Sigmoid colon (tissue), 7 donors: ENCODE results near the gene MIEF2. TPM values are rescaled to one million over a fixed set of nuclear protein-coding genes. Genes with fewer than 3 reads are reported as not detected.

ENCODE experiments used
- DNase-seq: peaks from one replicate; pipeline ENCODE4 v3.0.0-alpha.2; 2019
- H3K27ac ChIP-seq, 4 donors: fragments of 200-600 bp; sonication (generic); one replicate each; pipeline ENCODE4 v1.5.1; 2016 to 2019; ENCODE audit warnings: mild to moderate bottlenecking in 1 of 4
- H3K27me3 ChIP-seq, 3 donors: fragments of 200-600 bp; sonication (generic); one replicate each; pipeline ENCODE4 v1.5.1; 2019; ENCODE audit warnings: mild to moderate bottlenecking in 1 of 3
- H3K36me3 ChIP-seq, 4 donors: fragments of 200-600 bp; sonication (generic); one replicate each; pipeline ENCODE4 v1.5.1; 2016 to 2019
- H3K4me1 ChIP-seq, 4 donors: fragments of 200-600 bp; sonication (generic); one replicate each; pipeline ENCODE4 v1.5.1; 2017 to 2019
- H3K4me3 ChIP-seq, 4 donors: fragments of 200-600 bp; sonication (generic); one replicate each; pipeline ENCODE4 v1.5.1; 2017 to 2019; ENCODE audit warnings: mild to moderate bottlenecking in 2 of 4, moderate library complexity in 1 of 4
- H3K9me3 ChIP-seq, 4 donors: fragments of 200-600 bp in 3 of 4; sonication (generic) in 3 of 4; one replicate each; pipeline versions ENCODE4 v1.5.1 to v1.6.1; 2013 to 2019
- CTCF ChIP-seq, 4 experiments: fragments of 450-650 bp in 3 of 4; fragments of 200-600 bp in 1 of 4; IDR thresholded peaks; one replicate each; pipeline ENCODE4 v1.5.1; 2016 to 2019; ENCODE audit warnings: antibody characterized with exemption in 4 of 4, mild to moderate bottlenecking in 3 of 4, moderate library complexity in 2 of 4
- EP300 ChIP-seq, 4 donors: sonication (generic); formaldehyde crosslinking; IDR thresholded peaks; one replicate each; pipeline ENCODE4 v1.6.1; 2017; ENCODE audit warnings: antibody characterized with exemption in 4 of 4
- POLR2A ChIP-seq, 2 donors: fragments of 450-650 bp; IDR thresholded peaks; one replicate each; pipeline ENCODE4 v1.6.1; 2016; ENCODE audit warnings: antibody characterized with exemption in 2 of 2, mild to moderate bottlenecking in 2 of 2, moderate library complexity in 2 of 2
- POLR2AphosphoS5 ChIP-seq, 4 donors: sonication (generic); formaldehyde crosslinking; IDR thresholded peaks; one replicate each; pipeline ENCODE4 v1.6.1; 2017; ENCODE audit warnings: antibody characterized with exemption in 4 of 4
- whole genome bisulfite sequencing, 2 donors: extraction: QIAGEN DNeasy Blood & Tissue Kit; methylation state at CpG; one replicate each; pipeline ENCODE4 v1.1.7; 2013; 5-methylcytosine and 5-hydroxymethylcytosine counted together
- intact Hi-C: fragments of 100-400 bp; cut with DNase I; formaldehyde crosslinking; loops from one replicate; pipeline ENCODE4 v1.15.1; 2023
- polyA plus RNA-seq, 3 donors: library from polyadenylated mRNA; stranded (reverse); fragments of 200-250 nt; gene quantifications; one replicate each; pipeline ENCODE4 v1.2.3, GENCODE V29; 2013
- total RNA-seq, 4 donors: library from RNA; depleted of rRNA; stranded (reverse); fragments of >200 nt; gene quantifications; one replicate each; pipeline ENCODE4 v1.1.0, GENCODE V29; 2016
- donor health status: healthy with polysubstance abuse.
- donor health status: Bipolar disorder and iron deficiency.
- donor health status: healthy.

MIEF2 gene
- total and polyA plus RNA-seq, 7 donors = 3.7 to 14.4 (median 11.4) TPM

- Histone ChIP-seq H3K4me3 (peak overlapping the region; percentile 92 to 100 (median 94)), H3K36me3 (peaks cover 10 to 43% (median 39%) of the 10 kb centered on the region in 4 donors), H3K4me1 (peaks cover 0 to 47% (median 38%) of the 10 kb centered on the region in 4 donors), H3K27ac (peak overlapping the region; percentile 93 to 98 (median 96)), H3K9me3 (no peaks in the 10 kb centered on the region), H3K27me3 (no peaks in the 10 kb centered on the region)
- TF ChIP-seq POLR2AphosphoS5 (IDR thresholded peaks at IDR 0.05) (no peak), CTCF (IDR thresholded peaks at IDR 0.05) (no peak), EP300 (IDR thresholded peaks at IDR 0.05) (no peak), POLR2A (IDR thresholded peaks at IDR 0.05) (no peak)
- WGBS, 2 donors = 9 to 25% methylated on average over 18 of the region's 18 CpGs
- intact Hi-C loops = loop anchor here (5.0 kb wide), 1 partner anchor 75 kb away; the partner anchor contains the start of gene ALKBH5
- DNase-seq = no peak
These were observed 3.0 kb upstream of the MIEF2 start for GRCh38 chr17:18257268-18257981.

GRCh38 chr17:18257982-18258355, 2.5 kb upstream of the MIEF2 start:
- WGBS, 2 donors = 1% methylated on average over 16 of the region's 16 CpGs
- Histone ChIP-seq H3K27me3 (no peaks in the 10 kb centered on the region), H3K36me3 (peaks cover 8 to 40% (median 35%) of the 10 kb centered on the region in 4 donors), H3K4me1 (peaks cover 0 to 52% (median 42%) of the 10 kb centered on the region in 4 donors), H3K9me3 (no peaks in the 10 kb centered on the region), H3K27ac (peak overlapping the region; percentile 93 to 98 (median 96)), H3K4me3 (peak overlapping the region; percentile 92 to 100 (median 94))
- TF ChIP-seq POLR2AphosphoS5 (IDR thresholded peaks at IDR 0.05) (no peak), POLR2A (IDR thresholded peaks at IDR 0.05) (peak in 1 of 2 donors; percentile 16)
- intact Hi-C loops = loop anchor here (5.0 kb wide), 1 partner anchor 76 kb away; the partner anchor contains the start of gene ALKBH5
- peak; percentile 88 for DNase-seq

- H3K27ac ChIP-seq = peak within 1 kb of the TSS; percentile 93 to 98 (median 96)
- H3K4me1 ChIP-seq = peaks cover 0 to 52% (median 43%) of the 10 kb centered on the region in 4 donors
- H3K36me3 ChIP-seq = peaks cover 8 to 40% (median 33%) of the 10 kb centered on the region in 4 donors
- intact Hi-C loops = loop anchor here (5.0 kb wide), 1 partner anchor 76 kb away; the partner anchor contains the start of gene ALKBH5
- peak within 1 kb of the TSS; percentile 92 to 100 (median 94) for H3K4me3 ChIP-seq
- 0 to 1% methylated on average over 71 of the region's 71 CpGs for WGBS, 2 donors
- H3K27me3 ChIP-seq = no peaks in the 10 kb centered on the region
- no peaks in the 10 kb centered on the region for H3K9me3 ChIP-seq
- TF ChIP-seq POLR2AphosphoS5 (IDR thresholded peaks at IDR 0.05) (peak; percentile 64 to 89 (median 82)), CTCF (IDR thresholded peaks at IDR 0.05) (no peak), POLR2A (IDR thresholded peaks at IDR 0.05) (peak; percentile 26 to 45), EP300 (IDR thresholded peaks at IDR 0.05) (no peak)
- peak; percentile 78 for DNase-seq
These were observed 2.0 kb upstream of the MIEF2 start, which contains the start of gene FLII for GRCh38 chr17:18258356-18259038. TSS of gene FLII (minus strand) at chr17:18258738. CDS start at chr17:18258690, 48 bp downstream.

- TF ChIP-seq EP300 (IDR thresholded peaks at IDR 0.05) = no peak
- TF ChIP-seq CTCF (IDR thresholded peaks at IDR 0.05) = no peak
- no peak for TF ChIP-seq POLR2A (IDR thresholded peaks at IDR 0.05)
- no peak for TF ChIP-seq POLR2AphosphoS5 (IDR thresholded peaks at IDR 0.05)
- Histone ChIP-seq H3K9me3 (no peaks in the 10 kb centered on the region), H3K27me3 (no peaks in the 10 kb centered on the region), H3K36me3 (peaks cover 21 to 40% (median 33%) of the 10 kb centered on the region in 4 donors), H3K27ac (peak overlapping the region; percentile 90 to 98 (median 95)), H3K4me3 (peak overlapping the region; percentile 83 to 96 (median 88)), H3K4me1 (peaks cover 0 to 52% (median 43%) of the 10 kb centered on the region in 4 donors)
- intact Hi-C loops = loop anchor here (2.0 to 5.0 kb wide), 3 partner anchors 35 to 77 kb away; partner anchors contain the start of genes ALKBH5, LLGL1, SMCR8 and TOP3A
- DNase-seq = no peak
- 47 to 70% methylated on average over 22 of the region's 22 CpGs for WGBS, 2 donors
These were observed 686 bp upstream of the MIEF2 start for GRCh38 chr17:18259621-18260331.
